Urinary bladder (tissue), 4 donors: ENCODE data around the gene COMMD1. TPM values are rescaled to one million over a fixed set of nuclear protein-coding genes. Genes with fewer than 3 reads are reported as not detected.

Source experiments
- DNase-seq: peaks from one replicate; pipeline ENCODE4 v3.0.0-alpha.2; 2015; ENCODE audit errors: extremely low spot score
- H3K27ac ChIP-seq: one replicate; pipeline ENCODE4 v1.5.1; 2013; ENCODE audit warnings: low read depth, mild to moderate bottlenecking, moderate library complexity
- H3K36me3 ChIP-seq: one replicate; pipeline ENCODE4 v1.6.1; 2013; ENCODE audit warnings: mild to moderate bottlenecking, moderate library complexity; ENCODE audit not compliant: insufficient read depth
- H3K4me1 ChIP-seq: one replicate; pipeline ENCODE4 v1.6.1; 2013; ENCODE audit warnings: mild to moderate bottlenecking, moderate library complexity; ENCODE audit not compliant: insufficient read depth
- H3K4me3 ChIP-seq: one replicate; pipeline ENCODE4 v1.5.1; 2013; ENCODE audit warnings: low read depth, low read length
- WGBS: extraction: QIAGEN DNeasy Blood & Tissue Kit; methylation state at CpG from one replicate; pipeline ENCODE4 v1.1.7; 2013; 5-methylcytosine and 5-hydroxymethylcytosine counted together
- polyA plus RNA-seq: library from polyadenylated mRNA; stranded (reverse); fragments of 200-250 nt; gene quantifications from one replicate; pipeline ENCODE4 v1.2.3, GENCODE V29; 2013
- total RNA-seq: library from RNA; depleted of rRNA; stranded (reverse); fragments of >200 nt; gene quantifications from one replicate; pipeline ENCODE4 v1.2.3, GENCODE V29; 2014
- donor health status: healthy with polysubstance abuse.
- donor health status: healthy.

Gene COMMD1
- total and polyA plus RNA-seq, 2 donors: 43.2 to 49.1 TPM

GRCh38 chr2:61962095-61962984 lies 56.9 kb downstream of the COMMD1 start:
- DNase-seq: no peak
- Histone ChIP-seq H3K4me1 (no peaks in the 10 kb centered on the region), H3K36me3 (no peaks in the 10 kb centered on the region), H3K27ac (no peak overlapping the region), H3K4me3 (no peak overlapping the region)
- 77% methylated on average over 5 of the region's 5 CpGs for WGBS

- WGBS: 91% methylated on average over 2 of the region's 2 CpGs
- no peaks in the 10 kb centered on the region for H3K4me1 ChIP-seq
- H3K36me3 ChIP-seq: no peaks in the 10 kb centered on the region
- H3K27ac ChIP-seq: no peak overlapping the region
- H3K4me3 ChIP-seq: no peak overlapping the region
- no peak for DNase-seq
Observed at GRCh38 chr2:61966087-61966727, 60.7 kb downstream of the COMMD1 start.

- 41% methylated on average over 1 of the region's 1 CpG for WGBS
- no peak overlapping the region for H3K27ac ChIP-seq
- H3K4me1 ChIP-seq: no peaks in the 10 kb centered on the region
Observed at GRCh38 chr2:61967262-61967661, 61.8 kb downstream of the COMMD1 start.

GRCh38 chr2:61969376-61969775 lies 63.9 kb downstream of the COMMD1 start:
- H3K27ac ChIP-seq: no peak overlapping the region

More at GRCh38 chr2:61967262-61967661, 61.8 kb downstream of the COMMD1 start:
- Histone ChIP-seq H3K4me3 (no peak overlapping the region), H3K36me3 (no peaks in the 10 kb centered on the region)
- DNase-seq: no peak

GRCh38 chr2:61970807-61971556 lies 65.5 kb downstream of the COMMD1 start:
- Histone ChIP-seq H3K4me3 (no peak overlapping the region), H3K36me3 (no peaks in the 10 kb centered on the region), H3K4me1 (no peaks in the 10 kb centered on the region), H3K27ac (no peak overlapping the region)
- no peak for DNase-seq
- WGBS: 60% methylated on average over 14 of the region's 14 CpGs

More at GRCh38 chr2:61969376-61969775, 63.9 kb downstream of the COMMD1 start:
- Histone ChIP-seq H3K4me1 (no peaks in the 10 kb centered on the region), H3K4me3 (no peak overlapping the region), H3K36me3 (no peaks in the 10 kb centered on the region)
- DNase-seq: no peak
- whole genome bisulfite sequencing: 46% methylated on average over 1 of the region's 1 CpG

GRCh38 chr2:61978522-61978921 lies 73.0 kb downstream of the COMMD1 start:
- DNase-seq: no peak
- Histone ChIP-seq H3K36me3 (no peaks in the 10 kb centered on the region), H3K4me3 (no peak overlapping the region), H3K27ac (no peak overlapping the region), H3K4me1 (no peaks in the 10 kb centered on the region)

- H3K4me1 ChIP-seq: no peaks in the 10 kb centered on the region
- DNase-seq: no peak
- 97% methylated on average over 1 of the region's 1 CpG for WGBS
- H3K4me3 ChIP-seq: no peak overlapping the region
- H3K36me3 ChIP-seq: no peaks in the 10 kb centered on the region
- H3K27ac ChIP-seq: no peak overlapping the region
Observed at GRCh38 chr2:61980758-61981157, 75.3 kb downstream of the COMMD1 start.

GRCh38 chr2:61984682-61985081 lies 79.2 kb downstream of the COMMD1 start:
- Histone ChIP-seq H3K4me1 (no peaks in the 10 kb centered on the region), H3K36me3 (no peaks in the 10 kb centered on the region), H3K27ac (no peak overlapping the region), H3K4me3 (no peak overlapping the region)
- WGBS: 93% methylated on average over 1 of the region's 1 CpG
- no peak for DNase-seq

GRCh38 chr2:61988462-61989366 lies 83.2 kb downstream of the COMMD1 start:
- Histone ChIP-seq H3K4me1 (no peaks in the 10 kb centered on the region), H3K27ac (no peak overlapping the region), H3K36me3 (no peaks in the 10 kb centered on the region), H3K4me3 (no peak overlapping the region)
- DNase-seq: no peak
- 97% methylated on average over 6 of the region's 6 CpGs for WGBS

- Histone ChIP-seq H3K4me1 (no peaks in the 10 kb centered on the region), H3K36me3 (no peaks in the 10 kb centered on the region), H3K4me3 (no peak overlapping the region), H3K27ac (no peak overlapping the region)
- no peak for DNase-seq
- WGBS: 71% methylated on average over 3 of the region's 3 CpGs
Observed at GRCh38 chr2:61993422-61994024, 88.0 kb downstream of the COMMD1 start.

- H3K4me3 ChIP-seq: no peak overlapping the region
- WGBS: 95% methylated on average over 1 of the region's 1 CpG
- H3K27ac ChIP-seq: no peak overlapping the region
- no peaks in the 10 kb centered on the region for H3K36me3 ChIP-seq
- no peaks in the 10 kb centered on the region for H3K4me1 ChIP-seq
- DNase-seq: no peak
Observed at GRCh38 chr2:61994531-61994930, 89.1 kb downstream of the COMMD1 start.

GRCh38 chr2:61995065-61995464 lies 89.6 kb downstream of the COMMD1 start:
- Histone ChIP-seq H3K4me3 (no peak overlapping the region), H3K36me3 (no peaks in the 10 kb centered on the region), H3K4me1 (no peaks in the 10 kb centered on the region), H3K27ac (no peak overlapping the region)
- DNase-seq: no peak
- WGBS: 80% methylated on average over 4 of the region's 4 CpGs
